HEK293 (cell line): ENCODE results near the gene PKHD1.

Source experiments
- CTCF ChIA-PET: fragments of 350-600 bp; formaldehyde crosslinking; extraction: SDS; loops from one replicate; lab custom pipeline; 2021; ENCODE audit warnings: antibody characterized with exemption; lab: Yijun Ruan, JAX
- POLR2A ChIA-PET: fragments of 300-600 bp; formaldehyde crosslinking; extraction: SDS; loops from one replicate; lab custom pipeline; 2020; ENCODE audit warnings: antibody characterized with exemption, inconsistent platforms; lab: Yijun Ruan, JAX
- H3K27ac ChIP-seq: fragments of 200-500 bp; sonication (Bioruptor generic); 2 replicates; pipeline ENCODE4 v1.5.1; 2014; ENCODE audit warnings: low read depth, low read length, control low read depth, inconsistent platforms; ENCODE audit errors: extremely low read depth
- H3K36me3 ChIP-seq, 2 experiments: fragments of 200-500 bp in 1 of 2; sonication (Bioruptor generic) in 1 of 2; 1 replicate in 1 of 2; 2 replicates in 1 of 2; pipeline ENCODE4 v1.5.1; 2014 to 2017; ENCODE audit warnings: inconsistent platforms in 2 of 2, low read length in 2 of 2; ENCODE audit not compliant: control insufficient read depth in 2 of 2, insufficient read depth in 1 of 2
- H3K4me1 ChIP-seq: fragments of 200-500 bp; sonication (Bioruptor generic); 2 replicates; pipeline ENCODE4 v1.5.1; 2014; ENCODE audit warnings: mild to moderate bottlenecking, low read length, inconsistent platforms; ENCODE audit not compliant: control insufficient read depth, insufficient read depth
- H3K4me3 ChIP-seq: 2 replicates; pipeline ENCODE4 v1.5.1; 2011; ENCODE audit warnings: low read depth, mild to moderate bottlenecking, control low read depth, low read length, moderate library complexity
- H3K9me3 ChIP-seq: fragments of 200-500 bp; sonication (Bioruptor generic); 2 replicates; pipeline ENCODE4 v1.5.1; 2014; ENCODE audit warnings: low read depth, low read length, inconsistent platforms; ENCODE audit not compliant: control insufficient read depth, insufficient read depth
- KLF10 ChIP-seq: fragments of 450-650 bp; IDR thresholded peaks from 2 replicates; pipeline ENCODE4 v1.5.1; 2018; ENCODE audit warnings: missing biosample characterization, mild to moderate bottlenecking, missing genetic modification characterization
- KLF9 ChIP-seq: fragments of 450-650 bp; formaldehyde crosslinking; IDR thresholded peaks from 2 replicates; pipeline ENCODE4 v1.5.1; 2016; ENCODE audit warnings: missing biosample characterization, missing genetic modification characterization, low read depth
- REST ChIP-seq: fragments of 450-650 bp; formaldehyde crosslinking; IDR thresholded peaks from 2 replicates; pipeline ENCODE4 v1.5.1; 2016; ENCODE audit warnings: missing biosample characterization, missing genetic modification characterization
- YY2 ChIP-seq: fragments of 450-650 bp; formaldehyde crosslinking; IDR thresholded peaks from 2 replicates; pipeline ENCODE4 v1.5.1; 2016; ENCODE audit warnings: missing biosample characterization, missing genetic modification characterization
- ZBTB1 ChIP-seq: fragments of 450-650 bp; formaldehyde crosslinking; IDR thresholded peaks from 2 replicates; pipeline ENCODE4 v1.5.1; 2016; ENCODE audit warnings: missing biosample characterization, missing genetic modification characterization
- ZBTB26 ChIP-seq: fragments of 450-650 bp; formaldehyde crosslinking; optimal IDR thresholded peaks from 2 replicates; pipeline ENCODE3; 2016; ENCODE audit warnings: missing biosample characterization, mild to moderate bottlenecking, missing genetic modification characterization
- ZBTB8A ChIP-seq: fragments of 450-650 bp; formaldehyde crosslinking; IDR thresholded peaks from 2 replicates; pipeline ENCODE4 v1.5.1; 2016; ENCODE audit warnings: missing biosample characterization, missing genetic modification characterization
- ZFHX2 ChIP-seq: fragments of 450-650 bp; formaldehyde crosslinking; conservative IDR thresholded peaks from 2 replicates; pipeline ENCODE4 v1.5.1; 2016; ENCODE audit warnings: missing biosample characterization, missing genetic modification characterization
- ZNF10 ChIP-seq: fragments of 450-650 bp; formaldehyde crosslinking; IDR thresholded peaks from 2 replicates; pipeline ENCODE4 v1.5.1; 2017; ENCODE audit warnings: missing biosample characterization, missing genetic modification characterization
- ZNF138 ChIP-seq: fragments of 450-650 bp; formaldehyde crosslinking; IDR thresholded peaks from 2 replicates; pipeline ENCODE4 v1.5.1; 2016; ENCODE audit warnings: missing biosample characterization, missing genetic modification characterization, borderline replicate concordance
- ZNF140 ChIP-seq: fragments of 450-650 bp; formaldehyde crosslinking; IDR thresholded peaks from 2 replicates; pipeline ENCODE4 v1.5.1; 2016; ENCODE audit warnings: missing biosample characterization, missing genetic modification characterization
- ZNF157 ChIP-seq: fragments of 450-650 bp; formaldehyde crosslinking; IDR thresholded peaks from 2 replicates; pipeline ENCODE4 v1.5.1; 2016; ENCODE audit warnings: missing biosample characterization, missing genetic modification characterization
- ZNF169 ChIP-seq: fragments of 450-650 bp; formaldehyde crosslinking; IDR thresholded peaks from 2 replicates; pipeline ENCODE4 v1.5.1; 2016; ENCODE audit warnings: missing biosample characterization, missing genetic modification characterization
- ZNF2 ChIP-seq: fragments of 450-650 bp; formaldehyde crosslinking; IDR thresholded peaks from 2 replicates; pipeline ENCODE4 v1.5.1; 2016; ENCODE audit warnings: missing biosample characterization, missing genetic modification characterization
- ZNF26 ChIP-seq: fragments of 450-650 bp; formaldehyde crosslinking; IDR thresholded peaks from 2 replicates; pipeline ENCODE4 v1.5.1; 2016; ENCODE audit warnings: missing biosample characterization, missing genetic modification characterization
- ZNF341 ChIP-seq: fragments of 450-650 bp; formaldehyde crosslinking; IDR thresholded peaks from 2 replicates; pipeline ENCODE4; 2016; ENCODE audit warnings: low read depth, missing biosample characterization, missing genetic modification characterization
- ZNF354C ChIP-seq: fragments of 450-650 bp; formaldehyde crosslinking; IDR thresholded peaks from 2 replicates; pipeline ENCODE4 v1.5.1; 2016; ENCODE audit warnings: missing biosample characterization, missing genetic modification characterization, low read depth, borderline replicate concordance
- ZNF391 ChIP-seq: fragments of 450-650 bp; formaldehyde crosslinking; IDR thresholded peaks from 2 replicates; pipeline ENCODE4 v1.5.1; 2016; ENCODE audit warnings: low read depth, missing biosample characterization, missing genetic modification characterization, borderline replicate concordance
- ZNF398 ChIP-seq: fragments of 450-650 bp; formaldehyde crosslinking; IDR thresholded peaks from 2 replicates; pipeline ENCODE4 v1.5.1; 2017; ENCODE audit warnings: missing biosample characterization, missing genetic modification characterization
- ZNF433 ChIP-seq: fragments of 450-650 bp; formaldehyde crosslinking; IDR thresholded peaks from 2 replicates; pipeline ENCODE4 v1.5.1; 2016; ENCODE audit warnings: missing biosample characterization, missing genetic modification characterization, low read depth
- ZNF510 ChIP-seq: fragments of 450-650 bp; formaldehyde crosslinking; IDR thresholded peaks from 2 replicates; pipeline ENCODE4 v1.5.1; 2018; ENCODE audit warnings: mild to moderate bottlenecking, missing genetic modification characterization, missing biosample characterization; ENCODE audit not compliant: insufficient replicate concordance
- ZNF530 ChIP-seq: fragments of 450-650 bp; formaldehyde crosslinking; IDR thresholded peaks from 2 replicates; pipeline ENCODE4 v1.5.1; 2016; ENCODE audit warnings: low read depth, missing biosample characterization, missing genetic modification characterization
- ZNF600 ChIP-seq: fragments of 450-650 bp; formaldehyde crosslinking; IDR thresholded peaks from 2 replicates; pipeline ENCODE4 v1.5.1; 2016; ENCODE audit warnings: missing biosample characterization, missing genetic modification characterization
- ZNF670 ChIP-seq: fragments of 450-650 bp; formaldehyde crosslinking; IDR thresholded peaks from 2 replicates; pipeline ENCODE4 v1.5.1; 2016; ENCODE audit warnings: missing biosample characterization, missing genetic modification characterization, low read depth
- ZNF747 ChIP-seq: fragments of 450-650 bp; formaldehyde crosslinking; IDR thresholded peaks from 2 replicates; pipeline ENCODE4 v1.5.1; 2016; ENCODE audit warnings: missing biosample characterization, missing genetic modification characterization
- ZNF792 ChIP-seq: fragments of 450-650 bp; formaldehyde crosslinking; IDR thresholded peaks from 2 replicates; pipeline ENCODE4 v1.5.1; 2016; ENCODE audit warnings: missing biosample characterization, missing genetic modification characterization

The PKHD1 gene

GRCh38 chr6:51788121-51788520, 299.3 kb downstream of the PKHD1 start:
- no peaks in the 10 kb centered on the region for H3K9me3 ChIP-seq
- H3K4me3 ChIP-seq: no peak overlapping the region
- no peaks in the 10 kb centered on the region for H3K4me1 ChIP-seq
- TF ChIP-seq ZBTB26 (tag by site-specific recombination) (no peak), ZNF169 (tag by site-specific recombination) (no peak), YY2 (tag by site-specific recombination) (no peak), ZNF530 (tag by site-specific recombination) (no peak), ZBTB8A (tag by site-specific recombination) (no peak), ZNF792 (no peak), ZNF26 (tag by site-specific recombination) (no peak), ZBTB1 (tag by site-specific recombination) (no peak), ZNF10 (tag by site-specific recombination) (no peak), ZNF157 (tag by site-specific recombination) (no peak), ZNF341 (tag by site-specific recombination) (no peak), ZNF600 (tag by site-specific recombination) (no peak)
- ChIA-PET CTCF (no interaction called here), POLR2A (no interaction called here)
- H3K27ac ChIP-seq: no peak overlapping the region
- H3K36me3 ChIP-seq: no peaks in the 10 kb centered on the region

GRCh38 chr6:51778666-51779065, 308.7 kb downstream of the PKHD1 start:
- Histone ChIP-seq H3K9me3 (no peaks in the 10 kb centered on the region), H3K4me3 (no peak overlapping the region), H3K27ac (no peak overlapping the region), H3K36me3 (no peaks in the 10 kb centered on the region), H3K4me1 (no peaks in the 10 kb centered on the region)
- no peak for TF ChIP-seq ZNF138 (tag by site-specific recombination)
- CTCF ChIA-PET: no interaction called here
- POLR2A ChIA-PET: no interaction called here

- no peaks in the 10 kb centered on the region for H3K36me3 ChIP-seq
- no peak overlapping the region for H3K27ac ChIP-seq
- TF ChIP-seq ZNF670 (tag by site-specific recombination) (no peak), KLF10 (tag by site-specific recombination) (no peak), ZNF2 (tag by site-specific recombination) (no peak), REST (no peak), ZNF398 (no peak), ZNF140 (no peak), ZNF391 (tag by site-specific recombination) (no peak), ZNF747 (tag by site-specific recombination) (no peak), ZNF10 (tag by site-specific recombination) (no peak), ZNF433 (tag by site-specific recombination) (no peak), ZNF510 (no peak), ZFHX2 (tag by site-specific recombination) (no peak), ZNF354C (tag by site-specific recombination) (no peak), KLF9 (tag by site-specific recombination) (no peak)
- H3K9me3 ChIP-seq: no peaks in the 10 kb centered on the region
- CTCF ChIA-PET: interaction anchor here (0.6 to 1.2 kb wide), 2 partner anchors 24 to 311 kb away, joined by 3 to 6 read pairs; no protein-coding TSS in a partner anchor
- POLR2A ChIA-PET: no interaction called here
- no peaks in the 10 kb centered on the region for H3K4me1 ChIP-seq
- no peak overlapping the region for H3K4me3 ChIP-seq
These were observed 309.8 kb downstream of the PKHD1 start for GRCh38 chr6:51777618-51778017.
